ENCODE measurements around the gene TSC22D1.
"Not testable (repeated sequence)": the region's sequence is repeated elsewhere in the genome, so short reads cannot be mapped to it uniquely, and the experiment has no call there.

The TSC22D1 gene

GRCh38 chr13:44566601-44567000, 9.5 kb downstream of the TSC22D1 start:
- DNase-seq: no peak

GRCh38 chr13:44565881-44566280, 10.2 kb downstream of the TSC22D1 start:
- DNase-seq: no peak

GRCh38 chr13:44564936-44565335, 11.2 kb downstream of the TSC22D1 start:
- peak; percentile 23 for DNase-seq

- DNase-seq: not testable (repeated sequence)
Observed at GRCh38 chr13:44562853-44563252, 13.3 kb downstream of the TSC22D1 start.

- no peak for DNase-seq
Observed at GRCh38 chr13:44561351-44561750, 14.8 kb downstream of the TSC22D1 start.

- DNase-seq: no peak
Observed at GRCh38 chr13:44557986-44558385, 18.1 kb downstream of the TSC22D1 start.

- DNase-seq: no peak
Observed at GRCh38 chr13:44555207-44555606, 20.9 kb downstream of the TSC22D1 start.

- no peak for DNase-seq
Observed at GRCh38 chr13:44549476-44549875, 26.7 kb downstream of the TSC22D1 start.

- no peak for DNase-seq
Observed at GRCh38 chr13:44546164-44546563, 30.0 kb downstream of the TSC22D1 start.

GRCh38 chr13:44543369-44543768, 32.8 kb downstream of the TSC22D1 start:
- no peak for DNase-seq

- no peak for DNase-seq
Observed at GRCh38 chr13:44542361-44542760, 33.8 kb downstream of the TSC22D1 start.

- DNase-seq: no peak
Observed at GRCh38 chr13:44541601-44542000, 34.5 kb downstream of the TSC22D1 start.

GRCh38 chr13:44540761-44541434, 35.2 kb downstream of the TSC22D1 start:
- no peak for DNase-seq

GRCh38 chr13:44537248-44537647, 38.9 kb downstream of the TSC22D1 start:
- DNase-seq: no peak

- peak; percentile 4 for DNase-seq
Observed at GRCh38 chr13:44523146-44524015, 52.7 kb downstream of the TSC22D1 start.

- DNase-seq: no peak
Observed at GRCh38 chr13:44519642-44520041, 56.5 kb downstream of the TSC22D1 start.

GRCh38 chr13:44516771-44517170, 59.4 kb downstream of the TSC22D1 start:
- DNase-seq: no peak

- DNase-seq: no peak
Observed at GRCh38 chr13:44514278-44514677, 61.9 kb downstream of the TSC22D1 start.

GRCh38 chr13:44509853-44510252, 66.3 kb downstream of the TSC22D1 start:
- DNase-seq: not testable (repeated sequence)

GRCh38 chr13:44508562-44509077, 67.5 kb downstream of the TSC22D1 start:
- DNase-seq: peak; percentile 37

- DNase-seq: no peak
Observed at GRCh38 chr13:44507639-44508038, 68.5 kb downstream of the TSC22D1 start.

GRCh38 chr13:44506719-44507118, 69.4 kb downstream of the TSC22D1 start:
- DNase-seq: no peak

- DNase-seq: no peak
Observed at GRCh38 chr13:44506251-44506650, 69.9 kb downstream of the TSC22D1 start.

- DNase-seq: no peak
Observed at GRCh38 chr13:44504116-44504515, 72.0 kb downstream of the TSC22D1 start.

Measured in hematopoietic multipotent progenitor cell treated with erythropoietin and hydrocortisone succinate and interleukin-3 and kit ligand, for 6 days (in vitro differentiated cells).